Testis (tissue), 2 donors: ENCODE data around the gene BCKDHB.
"Not testable (repeated sequence)": the region's sequence is repeated elsewhere in the genome, so short reads cannot be mapped to it uniquely, and the experiment has no call there.

Experiments used
- CTCF ChIP-seq, 3 experiments: fragments of 450-650 bp in 2 of 3; fragments of 200-600 bp in 1 of 3; sonication (generic) in 1 of 3; IDR thresholded peaks; one replicate each; pipeline ENCODE4 v1.5.1; 2016 to 2019; ENCODE audit warnings: antibody characterized with exemption in 3 of 3, mild to moderate bottlenecking in 2 of 3, moderate library complexity in 1 of 3
- POLR2A ChIP-seq: fragments of 450-650 bp; IDR thresholded peaks from one replicate; pipeline ENCODE4 v1.6.1; 2017; ENCODE audit warnings: antibody characterized with exemption, mild to moderate bottlenecking, moderate library complexity

GRCh38 chr6:80070431-80070830, 36.0 kb upstream of the BCKDHB start:
- TF ChIP-seq POLR2A; CTCF (IDR thresholded peaks at IDR 0.05): not testable (repeated sequence)
